Coronary artery (tissue), 2 donors: ENCODE data around the gene HIPK2.

Experiments
- DNase-seq: peaks from one replicate; pipeline ENCODE4 v3.0.0-alpha.2; 2017; ENCODE audit warnings: low spot score
- H3K27ac ChIP-seq, 2 donors: fragments of 200-600 bp; sonication (generic); one replicate each; pipeline ENCODE4 v1.5.1; 2016 to 2019
- H3K4me3 ChIP-seq: fragments of 200-600 bp; sonication (generic); 2 replicates; pipeline ENCODE4 v1.5.1; 2016; ENCODE audit warnings: mild to moderate bottlenecking, moderate library complexity
- TF ChIP-seq, protein P1 (sequence below): fragments of 200-600 bp; sonication (generic); IDR thresholded peaks from one replicate; pipeline ENCODE4 v1.5.1; 2019; ENCODE audit warnings: antibody characterized with exemption

The HIPK2 gene

DNA sequence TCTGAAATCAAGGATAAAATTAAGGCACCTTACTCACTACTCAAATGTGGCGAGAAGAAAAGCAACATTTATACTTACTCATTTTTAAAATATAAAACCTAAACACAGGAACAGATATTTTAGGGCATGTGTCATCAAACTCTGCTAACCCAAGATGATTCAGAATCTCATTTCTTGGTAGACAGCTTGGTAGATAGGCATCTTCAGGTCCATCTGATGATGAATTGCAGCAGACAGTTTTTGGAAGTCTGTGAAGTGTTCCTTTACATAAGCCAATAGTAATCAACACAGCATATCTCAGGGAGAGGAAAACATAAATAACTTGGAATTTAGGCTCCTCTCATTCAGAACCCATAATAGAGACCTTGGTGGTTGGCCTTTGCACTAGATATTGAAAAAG, 3.4 kb downstream of the HIPK2 start:
- TF ChIP-seq, protein P1, sequence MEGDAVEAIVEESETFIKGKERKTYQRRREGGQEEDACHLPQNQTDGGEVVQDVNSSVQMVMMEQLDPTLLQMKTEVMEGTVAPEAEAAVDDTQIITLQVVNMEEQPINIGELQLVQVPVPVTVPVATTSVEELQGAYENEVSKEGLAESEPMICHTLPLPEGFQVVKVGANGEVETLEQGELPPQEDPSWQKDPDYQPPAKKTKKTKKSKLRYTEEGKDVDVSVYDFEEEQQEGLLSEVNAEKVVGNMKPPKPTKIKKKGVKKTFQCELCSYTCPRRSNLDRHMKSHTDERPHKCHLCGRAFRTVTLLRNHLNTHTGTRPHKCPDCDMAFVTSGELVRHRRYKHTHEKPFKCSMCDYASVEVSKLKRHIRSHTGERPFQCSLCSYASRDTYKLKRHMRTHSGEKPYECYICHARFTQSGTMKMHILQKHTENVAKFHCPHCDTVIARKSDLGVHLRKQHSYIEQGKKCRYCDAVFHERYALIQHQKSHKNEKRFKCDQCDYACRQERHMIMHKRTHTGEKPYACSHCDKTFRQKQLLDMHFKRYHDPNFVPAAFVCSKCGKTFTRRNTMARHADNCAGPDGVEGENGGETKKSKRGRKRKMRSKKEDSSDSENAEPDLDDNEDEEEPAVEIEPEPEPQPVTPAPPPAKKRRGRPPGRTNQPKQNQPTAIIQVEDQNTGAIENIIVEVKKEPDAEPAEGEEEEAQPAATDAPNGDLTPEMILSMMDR: no peak
- H3K27ac ChIP-seq: peak overlapping the region; percentile 62 to 96

DNA sequence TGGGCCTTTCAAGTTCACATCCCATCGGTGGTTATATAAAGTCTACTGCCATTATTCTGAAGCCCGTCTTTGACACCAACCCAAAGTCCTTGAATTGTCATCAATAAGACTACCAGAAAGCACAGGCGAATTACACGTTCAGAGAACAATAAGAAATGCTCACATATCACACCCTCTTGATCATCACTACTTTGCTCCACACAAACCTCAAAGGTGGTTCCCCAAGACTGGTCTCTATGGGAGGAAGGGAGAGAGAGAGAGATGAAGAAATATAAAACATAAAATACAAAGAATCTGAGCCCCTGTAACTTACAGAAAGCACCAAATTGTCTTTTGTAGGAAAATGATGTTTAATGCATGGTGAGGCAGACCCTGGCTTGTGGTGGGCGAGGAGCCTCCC, 4.4 kb downstream of the HIPK2 start:
- no peak overlapping the region for H3K27ac ChIP-seq
- TF ChIP-seq, protein P1: no peak
- no peak for DNase-seq
- H3K4me3 ChIP-seq: no peak overlapping the region

More for the DNA sequence above, 3.4 kb downstream of the HIPK2 start:
- H3K4me3 ChIP-seq: peak overlapping the region; percentile 97
- DNase-seq: no peak

DNA sequence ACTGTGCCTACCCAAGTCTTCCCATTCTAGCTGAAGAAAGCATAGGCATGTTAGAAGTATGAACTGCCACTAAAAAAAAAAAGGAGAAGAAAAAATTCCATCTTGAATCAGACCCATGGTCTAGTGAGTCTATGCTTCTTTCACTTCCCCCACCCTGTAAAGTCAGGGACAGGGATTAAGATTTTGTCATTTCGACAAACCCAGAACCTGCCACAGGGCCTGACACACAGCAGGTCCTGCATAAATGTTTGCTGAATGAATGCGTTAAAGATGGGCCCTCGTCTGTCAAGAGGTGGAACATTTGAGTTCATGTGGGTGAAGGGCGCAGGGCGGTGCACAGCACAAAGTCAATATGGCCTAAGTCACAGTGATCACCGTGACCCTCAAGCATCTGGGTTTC, 4.9 kb downstream of the HIPK2 start:
- no peak for DNase-seq
- H3K4me3 ChIP-seq: no peak overlapping the region
- no peak overlapping the region for H3K27ac ChIP-seq
- TF ChIP-seq, protein P1: no peak

DNA sequence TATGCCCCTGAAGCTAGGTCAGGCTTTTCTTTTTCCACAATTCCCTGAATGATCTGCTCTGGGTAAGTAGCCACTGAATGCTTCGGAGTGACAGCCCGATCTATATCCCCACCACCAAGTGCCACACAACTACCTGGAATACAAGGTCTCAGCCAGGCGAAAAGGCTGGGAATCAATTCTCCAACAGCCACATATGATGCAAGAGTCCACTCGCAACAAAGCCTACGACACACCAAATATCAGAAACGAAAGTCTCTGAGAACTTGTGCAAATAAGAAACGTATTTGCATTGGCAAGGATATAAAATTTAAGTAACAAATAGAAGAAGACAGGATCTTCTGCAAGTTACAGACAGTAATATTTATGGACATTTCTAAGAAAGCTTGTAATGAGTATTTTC, 5.7 kb downstream of the HIPK2 start:
- DNase-seq: no peak
- TF ChIP-seq, protein P1: no peak
- Histone ChIP-seq H3K27ac (no peak overlapping the region), H3K4me3 (no peak overlapping the region)

DNA sequence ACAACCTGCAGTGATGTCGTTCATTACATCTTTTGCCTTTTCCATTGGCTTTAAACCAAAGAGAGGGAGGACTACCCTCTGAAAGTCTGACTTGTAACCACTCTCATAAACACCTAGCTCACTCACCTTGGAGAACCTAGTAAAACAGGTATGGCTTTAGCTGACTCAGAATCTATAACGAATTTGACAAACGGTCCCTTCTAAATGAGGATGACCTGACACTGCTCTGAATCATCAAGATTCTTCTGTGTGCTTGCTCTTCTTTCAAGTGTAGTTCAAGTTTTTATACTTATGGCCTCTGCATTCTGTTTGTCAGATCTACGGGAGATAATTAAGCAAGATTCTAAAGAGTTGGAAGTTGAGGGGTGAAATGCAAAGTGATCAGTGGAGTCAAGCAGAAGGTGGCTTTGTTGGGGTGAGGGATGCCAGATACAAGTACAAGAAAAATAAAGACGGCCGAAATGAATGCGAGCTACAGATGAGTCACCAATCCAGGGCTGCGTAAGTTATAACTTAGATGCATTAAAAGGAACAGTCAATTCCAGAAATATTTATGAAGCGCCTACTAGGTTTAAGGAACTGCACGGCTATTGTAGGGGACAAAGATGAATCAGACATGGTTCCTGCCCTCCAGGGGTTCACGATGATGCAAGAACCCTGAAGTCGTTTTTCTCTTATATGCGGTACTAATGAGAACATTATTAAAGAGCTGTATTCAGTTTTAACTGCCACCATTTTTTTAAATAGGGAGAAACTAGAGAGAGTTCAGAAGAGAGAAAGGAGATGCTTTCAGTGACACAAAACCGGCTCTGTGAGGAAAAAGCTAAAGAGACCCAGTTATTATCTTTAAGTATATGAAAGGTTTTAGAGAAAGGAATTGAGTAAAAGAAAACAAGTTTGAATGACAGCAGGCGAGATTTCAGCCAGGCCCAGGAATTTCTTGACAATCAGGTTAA, 6.5 kb downstream of the HIPK2 start:
- Histone ChIP-seq H3K27ac (no peak overlapping the region), H3K4me3 (no peak overlapping the region)
- DNase-seq: no peak
- TF ChIP-seq, protein P1: no peak

DNA sequence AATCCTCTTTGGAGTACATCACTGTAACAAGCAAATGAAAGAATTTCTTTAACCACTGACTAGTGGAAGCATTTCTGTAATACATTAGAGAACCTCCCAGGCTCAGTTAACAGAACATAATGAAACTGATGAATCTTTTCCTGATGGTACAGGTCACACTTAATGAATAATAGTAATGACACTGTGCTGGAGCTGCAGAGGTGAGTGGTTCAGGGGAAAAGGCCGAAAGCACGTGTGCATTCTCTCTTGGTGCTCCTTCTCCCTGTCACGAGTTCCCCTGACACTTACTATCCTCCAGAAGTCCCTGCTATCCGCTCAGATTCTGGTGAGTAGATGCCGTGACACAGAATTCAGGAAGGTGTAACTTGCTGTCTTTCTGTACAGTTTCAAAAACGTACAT, 8.0 kb downstream of the HIPK2 start:
- TF ChIP-seq, protein P1: no peak
- H3K27ac ChIP-seq: no peak overlapping the region
- DNase-seq: no peak
- no peak overlapping the region for H3K4me3 ChIP-seq

DNA sequence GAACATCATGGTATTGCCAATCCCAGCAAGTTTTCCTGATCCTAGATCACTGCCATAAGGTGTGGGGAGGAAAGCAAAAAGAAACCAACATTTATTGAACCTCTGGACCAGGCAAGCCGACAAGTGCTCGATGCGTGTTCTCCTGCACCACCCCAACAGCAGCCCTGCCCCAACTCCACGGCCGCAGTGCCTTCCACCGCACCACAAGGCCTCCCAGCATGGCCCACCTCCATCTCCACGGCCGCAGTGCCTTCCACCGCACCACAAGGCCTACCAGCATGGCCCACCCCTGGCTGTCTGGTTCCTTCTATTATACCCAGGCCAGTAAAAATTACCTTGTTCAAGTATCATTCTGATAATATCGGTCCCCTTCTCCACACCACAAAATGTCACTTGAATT, 8.7 kb downstream of the HIPK2 start:
- H3K4me3 ChIP-seq: no peak overlapping the region
- TF ChIP-seq, protein P1: no peak
- no peak for DNase-seq
- no peak overlapping the region for H3K27ac ChIP-seq
